GM21423 (cell line): ENCODE results near the gene MAP1LC3B.
"Not testable (repeated sequence)": the region's sequence is repeated elsewhere in the genome, so short reads cannot be mapped to it uniquely, and the experiment has no call there.

Experiments
- ATAC-seq: cut with Tn5 transposase; IDR thresholded peaks from one replicate; pipeline ENCODE4 v1.9.1; 2021; ENCODE audit warnings: mild to moderate bottlenecking, moderate library complexity; ENCODE audit not compliant: unreplicated experiment

MAP1LC3B gene

DNA sequence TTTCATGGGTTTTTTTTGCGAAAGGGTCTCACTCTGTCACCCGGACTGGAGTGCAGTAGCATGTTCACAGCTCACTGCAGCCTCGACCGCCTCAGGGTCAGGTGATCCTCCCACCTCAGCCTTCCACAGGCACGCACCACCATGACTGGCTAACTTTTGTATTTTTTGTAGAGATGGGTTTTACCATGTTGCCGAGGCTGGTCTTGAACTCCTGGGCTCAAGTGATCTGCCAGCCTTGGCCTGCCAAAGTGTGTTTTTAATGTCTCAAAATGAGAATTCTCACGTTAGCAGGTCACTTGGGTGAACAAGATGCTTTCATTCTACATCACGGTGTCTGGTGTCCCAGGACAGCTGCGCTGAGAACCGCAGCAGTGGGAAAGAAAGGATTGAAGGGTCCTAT is 11.7 kb upstream of the MAP1LC3B start:
- no peak for ATAC-seq

- ATAC-seq = no peak
Observed at GRCh38 chr16:87380881-87381280, 11.3 kb upstream of the MAP1LC3B start.

DNA sequence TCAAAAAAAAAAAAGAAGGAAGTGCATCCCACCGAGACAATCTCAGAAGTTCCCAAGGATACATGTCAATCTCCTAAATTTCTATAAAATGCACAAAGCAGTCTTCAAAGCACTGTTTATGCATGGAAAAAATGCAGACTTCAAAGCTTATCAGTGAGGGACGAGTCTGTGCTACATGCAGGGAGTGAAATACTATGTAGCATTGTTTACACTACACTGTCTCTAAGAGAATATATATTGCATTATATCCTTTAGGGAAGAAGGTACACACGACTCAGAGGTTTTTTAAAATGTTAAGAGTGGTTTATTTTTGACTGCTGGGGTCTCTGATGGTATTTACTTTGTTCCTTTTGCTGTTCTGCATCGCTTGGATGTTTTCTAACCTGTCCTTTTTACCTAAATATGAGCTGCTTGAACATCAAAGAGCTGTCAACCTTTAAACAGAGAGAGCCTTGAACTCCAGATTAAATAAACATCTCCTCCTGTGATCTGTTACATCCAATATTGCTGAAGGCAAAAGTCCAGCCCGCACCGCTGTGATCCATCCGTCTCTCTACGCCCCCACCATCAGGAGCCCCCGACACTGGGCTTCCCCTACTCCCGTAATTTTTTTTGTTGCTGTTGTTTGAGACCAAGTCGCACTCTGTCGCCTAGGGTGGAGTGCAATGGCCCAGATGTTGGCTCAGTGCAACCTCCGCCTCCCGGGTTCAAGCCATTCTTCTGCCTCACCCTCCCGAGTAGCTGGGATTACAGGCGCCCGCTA is 9.9 kb upstream of the MAP1LC3B start:
- ATAC-seq = no peak

DNA sequence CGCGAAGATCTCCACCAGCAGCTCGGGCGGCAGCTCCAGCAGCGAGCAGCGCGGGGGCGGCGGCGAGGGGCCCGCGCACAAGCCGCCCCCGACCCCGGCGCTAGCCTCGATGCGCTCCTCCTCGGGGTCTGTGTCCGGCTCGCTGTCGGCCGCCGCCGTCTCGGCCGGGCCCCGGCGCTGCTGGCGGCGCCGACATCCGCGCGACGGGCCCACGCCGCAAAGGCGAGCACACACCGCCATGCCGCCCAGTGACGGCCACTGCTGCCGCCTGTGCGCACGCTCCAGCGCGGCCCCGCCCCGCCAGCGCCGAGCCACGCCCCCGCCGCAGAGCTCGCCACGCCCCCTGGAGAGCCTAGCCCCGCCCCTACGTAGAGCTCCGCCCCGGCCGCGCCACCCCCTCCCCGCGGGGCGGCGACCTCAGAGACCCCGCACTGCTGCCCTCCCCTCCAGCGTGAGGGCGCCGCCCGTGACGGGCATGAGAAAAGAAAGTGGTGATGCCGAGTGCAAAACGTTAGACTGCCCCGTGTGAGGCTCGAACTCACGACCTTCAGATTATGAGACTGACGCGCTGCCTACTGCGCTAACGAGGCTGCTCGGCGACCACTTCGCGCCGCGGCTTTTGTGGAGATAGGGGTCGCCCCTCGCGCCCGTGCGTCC is 8.5 kb upstream of the MAP1LC3B start, which contains the start of gene FBXO31:
TSS of gene FBXO31 (minus strand) at position 272 of the 657 bp plus-strand sequence. CDS start at position 240, 32 bp downstream.
- peak; percentile 38 for ATAC-seq

GRCh38 chr16:87384162-87384874 is 7.8 kb upstream of the MAP1LC3B start:
- ATAC-seq = peak; percentile 2

DNA sequence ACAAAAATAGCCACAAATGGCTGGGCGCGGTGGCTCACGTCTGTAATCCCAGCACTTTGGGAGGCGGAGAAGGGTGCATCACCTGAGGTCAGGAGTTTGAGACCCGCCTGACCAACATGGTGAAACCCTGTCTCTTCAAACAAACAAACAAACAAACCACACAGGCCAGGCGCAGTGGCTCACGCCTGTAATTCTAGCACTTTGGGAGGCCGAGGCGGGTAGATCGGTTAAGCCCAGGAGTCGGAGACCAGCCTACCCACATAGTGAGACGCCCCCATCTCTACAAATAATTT is 7.3 kb upstream of the MAP1LC3B start:
- not testable (repeated sequence) for ATAC-seq

- ATAC-seq = peak; percentile 52
Observed at GRCh38 chr16:87387942-87388817, 4.0 kb upstream of the MAP1LC3B start.

GRCh38 chr16:87388818-87389134 is 3.4 kb upstream of the MAP1LC3B start:
- ATAC-seq = no peak

- ATAC-seq = no peak
Observed at GRCh38 chr16:87389245-87389644, 2.9 kb upstream of the MAP1LC3B start.

GRCh38 chr16:87389914-87390313 is 2.2 kb upstream of the MAP1LC3B start:
- not testable (repeated sequence) for ATAC-seq

- ATAC-seq = no peak
Observed at GRCh38 chr16:87390641-87391323, 1.4 kb upstream of the MAP1LC3B start.

- ATAC-seq = no peak
Observed at GRCh38 chr16:87391324-87391949, 699 bp upstream of the MAP1LC3B start.

DNA sequence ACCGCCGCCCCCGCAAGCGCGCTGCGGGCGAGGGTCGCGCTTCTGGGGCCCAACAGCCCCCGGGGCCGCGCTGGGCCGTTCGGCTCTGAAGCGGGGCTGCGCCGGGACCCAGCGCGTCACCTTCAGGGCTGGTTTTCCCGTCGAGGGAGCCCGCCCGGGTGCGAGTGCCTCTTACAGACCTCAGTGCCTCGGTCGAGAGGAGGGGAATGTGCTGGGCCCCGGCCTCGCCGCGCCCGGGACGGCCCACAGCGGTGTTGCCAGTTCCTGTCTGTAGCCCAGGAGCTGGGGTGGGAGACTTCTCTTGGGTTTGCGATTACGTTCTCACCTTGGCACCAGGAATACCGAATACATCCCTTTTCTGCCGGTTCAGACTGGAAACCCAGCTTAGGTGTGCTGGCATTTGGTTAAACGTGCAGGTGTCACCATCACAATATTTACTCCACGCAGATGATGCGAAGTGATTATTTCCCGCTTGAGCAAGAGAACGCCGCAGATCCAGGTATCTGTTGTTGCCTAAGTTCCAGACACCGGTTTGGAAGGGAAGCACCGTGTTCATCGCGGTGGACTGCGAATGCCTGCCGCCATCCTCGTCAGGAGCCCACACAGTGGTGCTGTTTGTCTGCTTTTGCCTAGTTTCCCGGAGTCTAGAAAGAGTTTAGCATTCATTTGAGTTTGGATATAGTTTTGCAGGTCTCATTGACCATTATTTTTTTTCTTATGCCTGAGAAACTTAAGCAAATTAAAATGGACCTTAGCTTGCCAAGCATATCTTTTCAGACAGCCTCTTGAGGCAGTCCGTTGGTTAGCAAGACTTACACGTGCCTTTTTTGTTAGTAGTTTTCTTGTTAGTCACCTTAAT is 914 bp downstream of the MAP1LC3B start:
- ATAC-seq = no peak

- no peak for ATAC-seq
Observed at GRCh38 chr16:87393680-87394055, 1.5 kb downstream of the MAP1LC3B start.

- no peak for ATAC-seq
Observed at GRCh38 chr16:87395181-87395842, 3.2 kb downstream of the MAP1LC3B start.

DNA sequence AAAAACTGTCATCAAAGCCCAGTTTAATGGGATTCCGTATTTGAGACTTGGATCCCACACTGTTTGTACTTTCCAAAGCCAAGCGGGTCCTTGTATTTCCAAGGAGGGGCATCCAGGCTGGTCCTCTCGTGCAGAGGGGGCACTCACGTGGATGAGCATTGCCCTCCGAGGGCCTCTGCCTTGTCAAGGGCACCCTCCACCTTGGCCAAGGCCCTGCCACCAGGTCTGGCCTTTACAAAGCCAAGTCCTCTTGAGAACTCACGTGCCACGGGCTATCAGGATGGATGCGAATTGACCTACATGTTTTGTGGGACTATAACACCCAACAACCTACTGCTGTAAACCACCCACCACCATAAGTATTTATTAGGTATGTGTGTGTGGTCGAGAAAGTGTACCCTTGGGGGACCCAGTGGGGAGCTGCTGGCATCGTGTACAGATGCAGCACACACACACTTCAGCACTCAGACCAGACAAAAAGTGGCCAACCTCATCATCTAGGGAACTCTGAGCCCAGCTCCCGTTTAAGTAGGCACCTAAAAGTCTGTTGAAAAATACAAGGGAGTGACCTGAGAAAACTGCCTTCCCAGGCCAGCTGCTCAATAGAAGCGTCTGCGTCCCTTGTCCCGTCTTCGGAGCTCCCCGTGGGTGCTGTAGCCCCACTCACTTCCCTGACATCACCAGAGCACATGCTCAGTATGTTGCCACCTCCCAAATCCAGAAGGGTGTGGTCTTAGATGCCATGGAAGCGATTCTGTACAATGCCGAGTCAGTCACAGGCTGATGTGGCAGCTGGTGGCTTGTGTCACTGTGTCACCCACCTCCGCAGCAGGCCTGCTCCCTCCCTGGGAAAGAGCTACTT is 12.9 kb downstream of the MAP1LC3B start:
- no peak for ATAC-seq

- no peak for ATAC-seq
Observed at GRCh38 chr16:87406495-87407088, 14.5 kb downstream of the MAP1LC3B start.
